Measurements from ENCODE around the gene CCDC182. TPM values are rescaled to one million over a fixed set of nuclear protein-coding genes. Genes with fewer than 3 reads are reported as not detected.

Gene CCDC182
- not detected in 2 replicates for total RNA-seq

DNA sequence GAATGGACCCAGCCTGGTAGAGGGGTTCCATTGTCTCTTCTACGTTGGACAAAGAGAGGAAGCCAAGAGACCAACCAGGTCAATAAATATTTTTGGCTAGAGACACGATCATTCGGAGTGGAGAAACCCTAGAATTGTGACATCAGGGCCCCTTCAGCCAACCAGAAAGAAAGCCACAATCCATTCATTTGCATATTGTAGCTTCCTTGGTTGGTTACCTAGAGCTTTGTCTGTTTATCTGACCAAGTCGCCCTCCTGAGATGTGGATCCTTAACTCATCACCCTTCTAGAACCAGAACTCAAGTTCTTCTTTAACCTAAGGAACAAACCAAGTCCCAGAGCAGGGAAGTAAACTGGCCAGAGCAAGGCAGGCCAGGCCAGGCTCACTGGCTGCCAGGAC, at the start of gene CCDC182:
CCDC182 (minus strand) TSS at position 58 of the 400 bp plus-strand sequence; CDS start at position 31, 27 bp downstream.

Other genes starting within 250 kb of the CCDC182 start
- gene MRPS23, start 104.7 kb upstream of the CCDC182 start, total RNA-seq = 14.9 and 22.2 TPM in 2 replicates
- gene CUEDC1, start 210.1 kb upstream of the CCDC182 start, total RNA-seq = 31.1 and 33.0 TPM in 2 replicates
- gene VEZF1, start 243.0 kb upstream of the CCDC182 start, total RNA-seq = 17.9 and 24.1 TPM in 2 replicates

Measured in cardiac atrium fibroblast (primary cell).